Thyroid gland (tissue), 4 donors: Measurements from ENCODE around the gene SH3RF1.

Experiments
- POLR2A ChIP-seq, 2 donors: fragments of 450-650 bp; IDR thresholded peaks; one replicate each; pipeline ENCODE4 v1.6.1; 2017; ENCODE audit warnings: antibody characterized with exemption in 2 of 2, mild to moderate bottlenecking in 2 of 2, moderate library complexity in 1 of 2
- TF ChIP-seq, protein P1 (sequence below), 6 experiments: fragments of 200-600 bp in 3 of 6; fragments of 450-650 bp in 3 of 6; sonication (generic) in 3 of 6; IDR thresholded peaks; one replicate each; pipeline ENCODE4 v1.5.1; 2016 to 2019; ENCODE audit warnings: antibody characterized with exemption in 6 of 6, mild to moderate bottlenecking in 2 of 6, inconsistent platforms in 1 of 6, moderate library complexity in 1 of 6

DNA sequence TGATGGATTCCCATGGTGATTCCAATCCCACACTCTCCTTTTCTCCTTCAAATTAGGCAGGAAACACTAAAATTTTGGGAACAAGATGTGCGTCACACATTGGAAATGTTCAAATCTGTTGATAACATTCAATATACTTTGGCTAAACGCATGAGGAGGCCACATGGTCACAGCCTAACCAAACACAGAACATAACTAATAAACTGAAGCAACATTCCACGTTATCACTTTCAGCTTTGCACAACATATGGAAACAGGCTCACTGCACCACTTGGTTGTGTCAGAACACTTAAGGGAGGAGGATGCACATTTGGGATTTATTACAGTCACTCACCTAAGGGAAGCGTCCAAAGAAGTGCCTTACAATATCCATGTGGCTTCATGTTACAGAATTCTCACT lies 4.7 kb downstream of the SH3RF1 start:
- TF ChIP-seq, protein P1, sequence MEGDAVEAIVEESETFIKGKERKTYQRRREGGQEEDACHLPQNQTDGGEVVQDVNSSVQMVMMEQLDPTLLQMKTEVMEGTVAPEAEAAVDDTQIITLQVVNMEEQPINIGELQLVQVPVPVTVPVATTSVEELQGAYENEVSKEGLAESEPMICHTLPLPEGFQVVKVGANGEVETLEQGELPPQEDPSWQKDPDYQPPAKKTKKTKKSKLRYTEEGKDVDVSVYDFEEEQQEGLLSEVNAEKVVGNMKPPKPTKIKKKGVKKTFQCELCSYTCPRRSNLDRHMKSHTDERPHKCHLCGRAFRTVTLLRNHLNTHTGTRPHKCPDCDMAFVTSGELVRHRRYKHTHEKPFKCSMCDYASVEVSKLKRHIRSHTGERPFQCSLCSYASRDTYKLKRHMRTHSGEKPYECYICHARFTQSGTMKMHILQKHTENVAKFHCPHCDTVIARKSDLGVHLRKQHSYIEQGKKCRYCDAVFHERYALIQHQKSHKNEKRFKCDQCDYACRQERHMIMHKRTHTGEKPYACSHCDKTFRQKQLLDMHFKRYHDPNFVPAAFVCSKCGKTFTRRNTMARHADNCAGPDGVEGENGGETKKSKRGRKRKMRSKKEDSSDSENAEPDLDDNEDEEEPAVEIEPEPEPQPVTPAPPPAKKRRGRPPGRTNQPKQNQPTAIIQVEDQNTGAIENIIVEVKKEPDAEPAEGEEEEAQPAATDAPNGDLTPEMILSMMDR (IDR thresholded peaks at IDR 0.05), result no peak
- TF ChIP-seq POLR2A (IDR thresholded peaks at IDR 0.05), result no peak
